HG03103 (cell line): ENCODE measurements around the gene BECN2.
"Not testable (repeated sequence)": the region's sequence is repeated elsewhere in the genome, so short reads cannot be mapped to it uniquely, and the experiment has no call there.

ENCODE experiments used
- ATAC-seq: cut with Tn5 transposase; IDR thresholded peaks from one replicate; pipeline ENCODE4 v1.9.1; 2021; ENCODE audit warnings: low read depth; ENCODE audit not compliant: unreplicated experiment

The BECN2 gene

DNA sequence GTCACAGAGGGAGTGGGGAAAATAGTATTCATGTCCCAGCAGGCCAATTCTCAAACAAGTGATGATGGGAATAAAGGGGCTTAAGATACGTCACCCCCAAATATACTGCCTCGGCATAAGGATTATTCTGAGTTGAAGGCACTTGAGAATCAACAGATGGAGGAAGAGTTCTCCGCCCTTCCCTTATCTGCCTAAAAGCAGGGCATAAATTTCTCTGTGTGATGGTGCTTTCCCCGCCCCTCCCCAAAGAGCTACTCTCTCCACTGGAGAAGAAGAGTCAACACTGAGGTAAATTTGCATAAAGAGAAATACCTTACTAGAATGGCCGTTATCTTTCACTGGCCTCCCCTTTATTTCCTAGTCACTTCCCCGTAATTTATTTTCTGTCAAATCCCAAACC lies 18.7 kb downstream of the BECN2 start:
- ATAC-seq = no peak

DNA sequence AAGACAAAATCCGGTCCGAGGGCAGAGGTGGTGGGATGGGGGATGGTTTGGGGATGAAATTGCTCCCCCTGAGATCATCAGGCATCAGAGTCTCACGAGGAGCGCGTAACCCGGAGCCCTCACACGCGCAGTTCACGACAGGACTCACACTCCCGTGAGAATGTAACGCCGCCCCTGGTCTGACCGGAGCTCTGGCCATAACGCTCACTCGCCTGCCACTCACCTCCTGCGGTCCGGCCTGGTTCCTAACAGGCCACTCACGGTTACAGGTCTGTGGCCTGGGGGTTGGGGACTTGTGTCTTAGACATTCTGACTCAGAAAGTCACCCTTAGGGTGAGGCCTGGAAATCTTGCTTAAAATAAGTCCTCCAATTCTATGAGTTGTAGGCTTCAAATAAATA lies 21.5 kb downstream of the BECN2 start:
- no peak for ATAC-seq

DNA sequence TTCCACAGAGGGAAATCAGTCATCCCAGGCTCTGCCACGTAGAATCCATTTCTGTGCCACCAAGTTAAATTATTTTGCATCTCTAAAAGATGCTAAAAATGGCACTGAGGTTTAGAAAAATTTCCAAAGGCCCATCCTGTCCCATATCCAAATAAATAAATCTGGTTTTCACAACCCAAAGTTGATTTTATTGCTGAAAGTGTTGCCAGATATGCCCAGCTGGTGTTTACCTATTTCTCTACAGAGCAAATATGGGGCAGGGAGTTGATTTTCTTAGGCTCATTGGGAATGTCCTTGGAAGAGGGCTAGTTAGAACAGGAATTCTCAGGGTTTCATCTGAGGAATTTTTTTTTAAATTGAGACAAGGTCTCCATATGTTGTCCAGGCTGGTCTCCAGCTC lies 22.4 kb downstream of the BECN2 start:
- no peak for ATAC-seq

DNA sequence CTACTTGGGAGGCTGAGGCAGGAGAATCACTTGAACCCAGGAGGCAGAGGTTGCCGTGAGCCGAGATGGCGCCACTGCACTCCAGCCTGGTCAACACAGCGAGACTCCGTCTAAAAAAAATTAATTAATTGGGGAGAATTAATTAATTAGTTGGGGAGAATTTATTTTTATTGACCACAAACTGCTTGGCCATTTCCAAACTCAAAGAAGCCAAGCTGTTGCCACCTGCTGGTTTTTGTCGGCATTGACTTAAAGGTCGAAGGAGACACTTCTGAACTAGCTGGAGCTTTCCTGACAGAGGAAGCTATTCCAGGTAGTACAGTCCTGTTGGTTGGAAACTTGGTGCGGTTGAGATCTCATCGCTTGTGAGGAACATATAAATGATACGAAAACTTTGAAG lies 28.2 kb downstream of the BECN2 start:
- no peak for ATAC-seq

DNA sequence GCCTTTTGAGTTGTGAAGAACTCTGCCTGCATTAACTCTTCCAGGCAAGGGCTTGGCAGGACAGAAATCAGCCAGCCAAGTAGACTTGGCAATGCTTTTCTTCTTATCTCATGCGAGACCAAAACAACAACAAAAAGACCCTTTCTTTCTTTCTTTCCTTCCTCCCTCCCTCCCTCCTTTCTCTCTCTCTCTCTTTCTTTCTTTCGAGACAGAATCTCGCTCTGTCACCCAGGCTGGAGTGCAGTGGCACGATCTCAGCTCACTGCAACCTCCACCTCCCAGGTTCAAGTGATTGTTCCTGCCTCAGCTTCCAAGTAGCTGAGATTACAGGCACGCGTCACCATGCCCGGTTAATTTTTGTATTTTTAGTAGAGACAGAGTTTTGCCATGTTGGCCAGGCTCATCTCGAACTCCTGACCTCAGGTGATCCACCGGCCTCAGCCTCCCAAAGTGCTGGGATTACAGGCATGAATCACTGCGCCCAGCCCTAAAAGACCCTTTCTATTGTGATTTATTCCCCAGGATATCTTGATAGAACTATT lies 30.9 kb downstream of the BECN2 start:
- ATAC-seq = not testable (repeated sequence)

DNA sequence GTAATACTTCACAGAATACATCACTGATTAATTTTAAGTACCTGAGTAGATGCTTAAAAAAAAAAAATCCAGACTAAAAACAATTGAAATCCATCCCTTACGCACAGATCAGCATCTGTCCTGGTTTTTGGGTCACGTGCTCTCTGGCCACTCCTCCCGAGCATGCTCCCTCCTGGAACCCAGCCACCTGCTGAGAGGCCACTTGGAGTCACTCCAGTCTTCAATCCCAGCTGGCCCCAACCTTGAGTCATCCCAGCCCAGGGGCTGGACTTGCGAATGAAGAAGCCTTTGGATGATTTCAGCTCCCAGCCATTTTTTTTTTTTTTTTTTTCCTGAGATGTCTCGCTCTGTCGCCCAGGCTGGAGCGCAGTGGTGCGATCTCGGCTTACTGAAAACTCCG lies 32.5 kb downstream of the BECN2 start:
- no peak for ATAC-seq

DNA sequence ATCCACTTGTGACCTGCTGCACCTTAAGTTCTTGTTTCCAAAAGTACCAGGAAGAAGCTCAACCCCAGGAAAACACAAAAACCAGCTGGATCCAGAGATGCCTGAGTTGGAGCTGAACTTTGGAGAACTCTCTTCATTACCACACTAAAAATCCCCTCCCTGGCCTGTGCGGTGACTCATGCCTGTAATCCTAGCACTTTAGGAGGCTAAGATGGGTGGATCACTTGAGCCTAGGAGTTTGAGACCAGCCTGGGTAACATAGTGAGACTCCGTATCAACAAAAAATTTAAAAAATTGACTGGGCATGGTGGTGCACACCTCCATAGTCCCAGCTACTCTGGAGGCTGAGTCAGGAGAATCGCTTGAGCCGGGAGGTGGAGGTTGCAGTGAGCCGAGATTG lies 35.2 kb downstream of the BECN2 start:
- no peak for ATAC-seq

DNA sequence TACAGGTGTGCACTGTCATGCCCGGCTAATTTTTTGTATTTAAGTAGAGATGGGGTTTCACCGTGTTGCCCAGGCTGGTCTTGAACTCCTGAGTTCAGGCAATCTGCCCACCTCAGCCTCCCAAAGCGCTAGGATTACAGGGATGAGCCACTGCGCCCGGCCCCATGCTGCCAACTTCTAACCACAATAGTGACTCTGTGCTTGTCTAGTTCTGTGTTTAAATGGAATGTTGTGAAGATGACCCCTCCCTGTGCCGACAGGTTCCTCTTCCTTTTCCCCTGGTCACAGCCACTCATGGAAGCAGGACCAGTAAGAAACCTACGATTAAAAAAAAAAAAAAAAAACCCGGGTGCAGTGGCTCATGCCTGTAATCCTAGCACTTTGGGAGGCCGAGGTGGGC lies 36.6 kb downstream of the BECN2 start:
- ATAC-seq = no peak

DNA sequence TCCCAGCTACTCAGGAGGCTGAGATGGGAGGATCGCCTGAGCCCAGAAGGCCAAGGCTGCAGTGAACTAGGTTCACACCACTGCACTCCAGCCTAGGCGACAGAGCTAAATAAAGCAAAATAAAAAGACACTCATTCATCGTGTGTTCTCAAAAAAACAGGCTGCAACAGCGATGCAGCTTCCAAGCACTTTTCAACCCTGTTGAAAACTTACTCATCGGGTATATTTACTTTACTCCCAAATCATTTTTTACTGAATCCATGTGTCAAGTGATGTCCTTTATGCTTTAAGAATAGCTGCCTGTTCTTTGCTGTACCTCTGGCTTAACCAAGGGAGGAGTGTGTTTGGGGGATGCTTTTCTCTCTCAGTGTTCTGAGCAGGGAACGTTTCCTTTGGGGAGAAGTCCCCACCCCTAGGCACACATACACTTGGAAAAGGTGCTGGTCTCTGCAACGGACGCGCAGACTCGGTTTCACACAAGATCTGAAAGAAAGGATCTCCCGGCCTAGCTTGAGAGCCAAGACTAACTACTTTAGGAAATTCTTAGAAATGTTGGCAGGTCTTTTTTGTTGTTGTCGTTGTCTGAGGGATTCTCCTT lies 39.9 kb downstream of the BECN2 start:
- ATAC-seq = no peak

DNA sequence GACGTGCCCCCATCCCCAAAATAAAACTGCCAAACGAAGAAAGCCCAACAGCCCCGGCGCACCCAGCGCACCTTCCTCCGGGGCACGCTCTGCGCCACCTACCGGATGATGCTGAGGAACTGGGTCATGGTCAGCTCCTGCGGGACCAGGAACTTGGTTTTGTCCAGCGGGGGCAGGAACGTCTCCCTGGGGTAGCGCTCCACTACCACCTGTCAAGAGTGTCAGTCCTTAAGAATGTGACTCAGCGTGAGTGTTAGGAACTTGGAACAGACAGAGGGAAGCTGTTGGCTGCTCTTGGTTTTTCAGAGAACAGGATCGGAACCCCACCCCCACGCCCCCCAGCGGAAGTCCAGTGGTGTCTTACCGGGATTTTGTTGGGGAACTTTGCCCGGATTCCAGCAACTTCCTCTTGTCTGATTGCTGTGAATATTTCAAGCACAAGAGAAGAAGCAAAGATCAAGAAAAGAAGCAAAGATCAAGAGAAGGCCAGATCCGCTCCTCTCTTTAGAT lies 40.9 kb downstream of the BECN2 start:
- ATAC-seq = peak; percentile 89

DNA sequence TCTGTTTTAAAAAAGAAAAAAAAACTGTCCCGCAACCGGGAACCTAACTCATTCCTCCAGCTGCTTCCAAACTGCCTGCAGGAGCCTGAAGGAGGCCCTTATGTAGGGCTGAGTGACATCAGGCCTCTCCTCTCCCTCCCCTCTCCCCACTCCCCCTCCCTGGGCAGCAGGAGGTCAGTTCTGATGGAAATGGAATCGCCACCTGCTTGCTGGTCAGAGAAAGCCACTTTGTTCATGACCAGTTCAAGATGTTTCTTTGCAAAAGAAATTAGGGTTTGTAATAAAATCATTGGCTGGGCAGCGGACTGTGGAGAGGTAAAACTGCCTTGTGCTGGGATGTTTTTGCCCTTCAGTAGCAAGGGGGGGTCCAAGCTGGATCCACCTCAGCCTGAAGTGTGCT lies 41.5 kb downstream of the BECN2 start, which contains the start of gene MAP1LC3C:
Gene MAP1LC3C, minus strand, starts transcription at position 73 of the 400 bp plus-strand sequence. CDS start 90 bp downstream, outside the sequence.
- ATAC-seq = no peak

DNA sequence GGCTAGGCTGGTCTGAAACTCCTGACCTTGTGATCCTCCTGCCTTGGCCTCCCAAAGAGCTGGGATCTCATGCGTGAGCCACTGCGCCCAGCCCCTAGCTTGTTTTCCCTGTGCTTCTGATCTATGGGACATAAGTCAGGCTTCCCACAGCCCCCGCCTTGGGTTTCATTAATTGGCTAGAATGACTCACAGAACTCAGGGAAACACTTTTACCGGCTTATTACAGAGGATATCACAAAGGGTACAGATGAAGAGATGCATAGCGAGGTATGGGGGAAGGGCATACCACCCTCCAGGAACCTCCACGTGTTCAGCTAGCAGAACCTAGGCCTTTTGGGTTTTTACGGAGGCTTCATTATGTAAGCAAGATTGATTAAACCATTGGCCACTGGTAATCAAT lies 42.9 kb downstream of the BECN2 start:
- no peak for ATAC-seq

DNA sequence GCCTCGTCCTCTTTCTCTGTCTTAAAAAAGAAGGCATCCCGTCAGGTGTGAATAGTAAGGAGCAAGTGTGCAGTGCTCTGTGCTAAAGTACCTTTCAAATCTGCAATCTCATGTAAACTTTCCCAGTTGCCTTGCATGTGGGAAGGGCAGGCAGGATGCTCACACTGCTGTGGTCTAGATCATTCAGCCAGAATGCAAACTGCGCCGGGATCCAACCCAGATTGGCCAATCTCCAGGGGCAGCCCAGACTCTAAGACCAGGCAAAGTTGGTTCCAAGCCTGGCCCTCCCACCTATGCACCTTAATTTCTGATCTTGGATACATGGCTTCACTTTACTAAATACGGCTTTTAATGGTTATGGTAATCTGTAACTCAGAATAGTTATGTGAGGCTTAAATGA lies 44.5 kb downstream of the BECN2 start:
- ATAC-seq = no peak

DNA sequence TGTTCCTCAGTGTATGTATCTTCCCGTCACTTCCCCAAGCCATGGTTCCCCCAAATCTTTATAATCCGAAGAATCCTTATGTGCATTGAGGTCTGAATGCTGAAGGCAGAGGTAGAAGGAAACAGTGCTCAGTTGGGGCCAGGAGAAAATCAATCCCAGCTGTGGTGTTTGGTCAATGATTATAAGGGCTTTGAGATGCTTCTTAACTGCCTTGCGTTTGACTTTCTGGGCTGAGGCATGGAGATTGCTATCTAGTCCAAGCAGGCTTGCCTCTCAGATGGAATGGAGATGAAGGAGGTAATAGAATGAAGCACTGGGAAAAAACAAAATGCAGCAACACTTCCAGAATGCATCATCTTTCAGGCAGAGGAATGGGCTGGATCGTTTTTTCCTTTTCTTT lies 44.9 kb downstream of the BECN2 start:
- ATAC-seq = no peak

DNA sequence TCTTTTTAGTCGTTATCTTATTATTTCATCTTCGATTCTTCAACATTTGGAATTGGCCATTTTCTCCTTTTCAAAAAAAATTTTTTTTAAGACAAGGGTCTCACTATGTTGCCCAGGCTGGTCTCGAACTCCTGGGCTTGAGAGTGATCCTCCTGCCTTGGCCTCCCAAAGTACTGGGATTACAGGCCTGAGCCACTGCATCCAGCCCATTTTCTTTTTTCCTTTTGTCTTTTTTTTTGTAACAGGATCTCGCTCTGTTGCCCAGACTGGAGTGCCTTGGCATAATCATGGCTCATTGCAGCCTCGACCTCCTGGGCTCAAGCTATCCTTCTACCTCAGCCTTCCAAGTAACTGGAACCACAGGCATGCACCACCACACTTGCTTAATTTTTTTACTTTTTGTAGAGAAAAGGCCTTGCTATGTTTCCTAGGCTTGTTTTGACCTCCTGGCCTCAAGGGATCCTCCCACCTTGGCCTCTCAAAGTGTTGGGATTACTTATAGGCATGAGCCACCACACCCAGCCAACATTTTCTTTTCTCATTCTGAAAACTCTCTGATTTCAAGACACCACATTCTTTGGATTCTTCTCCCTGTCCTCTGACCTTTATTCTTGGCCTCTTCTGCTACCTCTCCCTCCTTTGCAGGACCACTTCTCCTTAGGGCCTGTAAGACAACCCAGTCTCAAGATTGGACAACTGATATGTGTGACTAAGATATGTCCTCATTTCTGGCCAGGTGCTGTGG lies 47.4 kb downstream of the BECN2 start:
- ATAC-seq = no peak

DNA sequence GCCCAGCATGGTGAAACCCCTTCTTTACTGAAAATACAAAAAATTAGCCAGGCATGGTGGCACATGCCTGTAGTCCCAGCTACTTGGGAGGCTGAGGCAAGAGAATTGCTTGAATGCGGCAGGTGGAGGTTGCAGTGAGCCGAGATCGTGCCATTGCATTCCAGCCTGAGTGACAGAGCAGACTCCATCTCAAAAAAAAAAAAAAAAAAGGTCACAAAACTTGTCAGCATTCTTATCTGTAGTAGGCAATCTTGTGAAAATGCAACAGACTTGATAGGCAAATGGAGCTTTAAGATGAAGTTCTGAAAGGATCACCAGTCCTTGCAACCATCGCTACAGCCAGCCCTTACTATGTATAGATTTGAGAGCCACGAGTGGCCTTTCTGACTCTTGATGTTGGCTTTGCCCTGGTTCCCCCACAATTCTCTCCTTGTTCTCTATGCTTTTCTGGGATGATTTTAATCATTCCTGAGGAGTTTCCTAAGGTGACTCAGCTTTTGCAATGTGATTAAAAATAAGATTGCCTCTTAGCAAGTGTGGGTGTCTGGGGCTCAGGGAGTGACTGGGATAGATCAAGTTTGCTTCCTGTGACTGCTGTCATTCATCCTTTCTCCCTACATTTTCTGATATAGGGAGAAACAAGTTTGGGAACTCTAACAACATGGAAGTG lies 48.4 kb downstream of the BECN2 start:
- no peak for ATAC-seq

DNA sequence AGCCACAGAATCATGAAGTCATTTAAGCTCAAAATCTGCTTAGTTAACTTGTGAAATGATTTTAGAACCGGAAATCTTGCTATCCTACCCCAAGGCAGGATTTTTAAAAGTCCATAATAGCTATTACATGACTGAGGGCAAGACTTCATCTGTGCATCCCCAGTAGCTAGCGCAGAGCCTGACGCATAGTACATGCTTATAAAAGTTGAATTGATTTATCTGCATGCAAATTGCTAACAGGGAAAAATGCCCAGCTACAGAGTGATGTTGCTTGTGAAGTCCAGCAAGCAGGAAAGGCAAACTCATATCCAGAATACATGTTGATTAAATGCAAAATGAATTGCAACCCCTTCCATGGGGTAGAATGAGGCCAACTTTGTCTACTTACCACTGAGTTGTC lies 49.4 kb downstream of the BECN2 start:
- no peak for ATAC-seq
